Non-pigmented ciliary epithelial cell (primary cell): Measurements from ENCODE around the gene EID1.
"Not testable (repeated sequence)": the region's sequence is repeated elsewhere in the genome, so short reads cannot be mapped to it uniquely, and the experiment has no call there.

ENCODE experiments used
- DNase-seq: peaks from one replicate; pipeline ENCODE4 v3.0.0-alpha.2; 2010; ENCODE audit warnings: low read depth

Gene EID1

GRCh38 chr15:48869966-48870365 lies 8.0 kb upstream of the EID1 start:
- DNase-seq, result no peak

- no peak for DNase-seq
These were observed 6.4 kb upstream of the EID1 start for GRCh38 chr15:48871542-48871941.

- no peak for DNase-seq
These were observed 5.3 kb upstream of the EID1 start for GRCh38 chr15:48872632-48873031.

- DNase-seq, result no peak
These were observed 2.5 kb upstream of the EID1 start for GRCh38 chr15:48875241-48875960.

GRCh38 chr15:48876057-48876456 lies 1.9 kb upstream of the EID1 start:
- no peak for DNase-seq

GRCh38 chr15:48880070-48880634 lies 2.2 kb downstream of the EID1 start:
- DNase-seq, result no peak

- no peak for DNase-seq
These were observed 5.8 kb downstream of the EID1 start for GRCh38 chr15:48883699-48884098.

GRCh38 chr15:48887144-48887543 lies 9.2 kb downstream of the EID1 start:
- DNase-seq, result no peak

- DNase-seq, result no peak
These were observed 10.3 kb downstream of the EID1 start for GRCh38 chr15:48888191-48888590.

GRCh38 chr15:48888836-48889235 lies 10.9 kb downstream of the EID1 start:
- no peak for DNase-seq

GRCh38 chr15:48889925-48890324 lies 12.0 kb downstream of the EID1 start:
- DNase-seq, result no peak

GRCh38 chr15:48890375-48890972 lies 12.5 kb downstream of the EID1 start:
- DNase-seq, result no peak

GRCh38 chr15:48891232-48891765 lies 13.4 kb downstream of the EID1 start:
- no peak for DNase-seq

GRCh38 chr15:48893311-48893710 lies 15.4 kb downstream of the EID1 start:
- no peak for DNase-seq

- no peak for DNase-seq
These were observed 19.2 kb downstream of the EID1 start for GRCh38 chr15:48896869-48897814.

- DNase-seq, result no peak
These were observed 20.1 kb downstream of the EID1 start for GRCh38 chr15:48898032-48898431.

- DNase-seq, result no peak
These were observed 20.5 kb downstream of the EID1 start for GRCh38 chr15:48898446-48898845.

GRCh38 chr15:48899793-48900192 lies 21.9 kb downstream of the EID1 start:
- DNase-seq, result no peak

- no peak for DNase-seq
These were observed 26.8 kb downstream of the EID1 start for GRCh38 chr15:48904758-48905157.

- no peak for DNase-seq
These were observed 27.3 kb downstream of the EID1 start for GRCh38 chr15:48905216-48905615.

GRCh38 chr15:48905847-48906246 lies 27.9 kb downstream of the EID1 start:
- no peak for DNase-seq

- DNase-seq, result not testable (repeated sequence)
These were observed 31.4 kb downstream of the EID1 start for GRCh38 chr15:48909313-48909712.
